ENCODE measurements around the gene PPT2. TPM values are rescaled to one million over a fixed set of nuclear protein-coding genes. Genes with fewer than 3 reads are reported as not detected.

PPT2 gene
- polyA plus RNA-seq, 1 experiment, result 31.9 TPM

DNA sequence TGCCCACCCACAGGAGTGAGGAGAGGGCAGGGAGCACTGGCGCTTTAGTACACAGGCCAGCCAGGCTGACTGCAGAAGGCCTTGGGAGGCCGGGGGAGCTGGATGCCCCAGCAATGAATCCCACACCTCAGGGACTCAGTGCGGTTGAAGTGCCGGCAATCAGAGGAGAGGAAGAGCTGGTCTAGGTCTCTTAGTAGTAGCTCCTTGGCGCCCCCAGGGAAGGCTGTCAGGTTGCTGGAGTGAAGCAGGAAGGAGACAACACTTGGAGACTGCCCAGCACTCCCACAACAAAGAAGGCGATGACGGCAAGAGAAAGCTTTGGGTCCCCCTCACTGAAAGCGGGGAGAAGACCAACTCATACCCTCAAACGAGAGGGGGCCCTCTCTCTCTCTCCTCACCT lies 36.5 kb upstream of the PPT2 start:
- ChIA-PET POLR2A (no interaction called here), CTCF (interaction anchor here (0.6 to 5.2 kb wide), 17 partner anchors 9 to 751 kb away, joined by 3 to 51 read pairs (median 4); partner anchors contain the start of genes AGPAT1, ATF6B, FKBPL and PBX2)
- TF ChIP-seq, protein P1, sequence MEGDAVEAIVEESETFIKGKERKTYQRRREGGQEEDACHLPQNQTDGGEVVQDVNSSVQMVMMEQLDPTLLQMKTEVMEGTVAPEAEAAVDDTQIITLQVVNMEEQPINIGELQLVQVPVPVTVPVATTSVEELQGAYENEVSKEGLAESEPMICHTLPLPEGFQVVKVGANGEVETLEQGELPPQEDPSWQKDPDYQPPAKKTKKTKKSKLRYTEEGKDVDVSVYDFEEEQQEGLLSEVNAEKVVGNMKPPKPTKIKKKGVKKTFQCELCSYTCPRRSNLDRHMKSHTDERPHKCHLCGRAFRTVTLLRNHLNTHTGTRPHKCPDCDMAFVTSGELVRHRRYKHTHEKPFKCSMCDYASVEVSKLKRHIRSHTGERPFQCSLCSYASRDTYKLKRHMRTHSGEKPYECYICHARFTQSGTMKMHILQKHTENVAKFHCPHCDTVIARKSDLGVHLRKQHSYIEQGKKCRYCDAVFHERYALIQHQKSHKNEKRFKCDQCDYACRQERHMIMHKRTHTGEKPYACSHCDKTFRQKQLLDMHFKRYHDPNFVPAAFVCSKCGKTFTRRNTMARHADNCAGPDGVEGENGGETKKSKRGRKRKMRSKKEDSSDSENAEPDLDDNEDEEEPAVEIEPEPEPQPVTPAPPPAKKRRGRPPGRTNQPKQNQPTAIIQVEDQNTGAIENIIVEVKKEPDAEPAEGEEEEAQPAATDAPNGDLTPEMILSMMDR (IDR thresholded peaks at IDR 0.05; ENCODE audit: insufficient read depth, low read depth, low read length), result no peak
- Histone ChIP-seq H3K27me3 (ENCODE audit: control insufficient read depth, insufficient read depth, low read length) (no peaks in the 10 kb centered on the region), H3K36me3 (ENCODE audit: control insufficient read depth, insufficient read depth, low read length) (peaks cover 27% of the 10 kb centered on the region), H3K4me3 (ENCODE audit: low read depth, low read length) (no peak overlapping the region)
- no peak for DNase-seq (ENCODE audit: low read depth)

DNA sequence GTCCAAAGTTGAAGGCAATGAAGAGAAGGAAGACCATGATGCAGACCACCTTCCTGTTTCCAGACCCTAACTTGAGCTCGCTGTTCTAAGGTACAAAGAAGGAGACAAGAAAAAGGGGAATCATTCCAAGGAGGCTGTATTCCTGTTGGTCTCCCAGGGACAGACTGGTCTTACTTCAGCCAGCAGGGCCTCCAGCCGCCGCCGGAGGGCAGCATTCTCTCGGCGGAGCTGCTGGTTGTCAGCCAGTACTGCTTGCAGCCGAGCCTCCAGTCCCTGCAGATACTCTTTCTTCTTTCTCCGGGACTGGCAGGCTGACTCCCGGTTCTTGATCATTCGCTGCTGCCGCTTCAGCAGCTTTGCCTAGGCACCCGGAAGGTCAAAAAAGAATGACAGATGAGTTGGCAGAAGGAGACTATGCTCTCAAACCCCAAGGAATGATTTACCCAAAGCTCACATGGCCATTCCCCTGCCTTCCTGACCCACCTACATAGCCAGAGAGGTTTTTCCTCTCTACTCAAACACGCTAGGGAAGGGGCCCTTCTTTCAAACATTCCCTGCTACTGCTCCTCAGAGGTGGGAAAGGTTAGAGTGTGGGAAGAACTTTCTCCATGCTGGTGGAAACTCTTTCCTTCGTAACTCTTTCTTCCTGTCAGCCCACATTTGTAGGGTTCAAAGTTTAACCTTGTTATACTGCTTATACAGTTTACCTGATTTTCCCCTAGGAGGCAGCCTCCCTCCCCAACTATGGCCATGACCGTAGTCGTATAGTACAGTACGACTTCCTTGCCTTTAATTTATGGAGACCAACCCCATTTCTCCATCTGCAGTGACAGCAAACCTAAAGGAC lies 34.9 kb upstream of the PPT2 start:
- ChIA-PET POLR2A (no interaction called here), CTCF (interaction anchor here (0.6 to 5.2 kb wide), 30 partner anchors 8 to 251 kb away, joined by 3 to 51 read pairs (median 5); partner anchors contain the start of genes AGPAT1, ATF6B, EGFL8 and FKBPL)
- TF ChIP-seq, protein P1 (IDR thresholded peaks at IDR 0.05; ENCODE audit: insufficient read depth, low read depth, low read length), result peak; percentile 96
- Histone ChIP-seq H3K4me3 (ENCODE audit: low read depth, low read length) (no peak overlapping the region), H3K27me3 (ENCODE audit: control insufficient read depth, insufficient read depth, low read length) (no peaks in the 10 kb centered on the region), H3K36me3 (ENCODE audit: control insufficient read depth, insufficient read depth, low read length) (peaks cover 27% of the 10 kb centered on the region)
- DNase-seq (ENCODE audit: low read depth), result no peak

DNA sequence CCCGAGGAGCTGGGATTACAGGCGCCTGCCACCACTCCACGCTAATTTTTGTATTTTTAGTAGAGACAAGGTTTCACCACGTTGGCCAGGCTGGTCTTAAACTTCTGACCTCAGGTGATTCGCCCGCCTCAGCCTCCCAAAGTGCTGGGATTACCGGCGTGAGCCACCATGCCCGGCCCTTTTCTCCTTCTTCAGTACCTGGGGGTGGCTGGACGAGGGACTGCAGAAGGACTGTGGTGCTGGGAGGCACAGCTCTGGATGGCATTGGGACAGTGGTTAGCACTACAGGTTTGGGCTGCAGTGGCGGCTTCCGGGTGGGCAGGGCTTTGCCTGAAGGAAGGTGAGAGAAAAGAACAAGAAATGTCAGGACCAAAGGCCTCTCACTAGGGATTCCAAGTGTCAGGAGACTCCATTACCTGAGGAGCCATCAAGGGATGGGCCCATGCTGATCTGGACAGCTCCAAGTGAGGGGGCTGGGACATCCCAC lies 33.3 kb upstream of the PPT2 start:
- DNase-seq (ENCODE audit: low read depth), result no peak
- TF ChIP-seq, protein P1 (IDR thresholded peaks at IDR 0.05; ENCODE audit: insufficient read depth, low read depth, low read length), result no peak
- POLR2A ChIA-PET, result no interaction called here
- CTCF ChIA-PET, result interaction anchor here (1.1 to 5.2 kb wide), 4 partner anchors 8 to 135 kb away, joined by 3 to 51 read pairs (median 18); partner anchors contain the start of genes ATF6B and FKBPL
- Histone ChIP-seq H3K4me3 (ENCODE audit: low read depth, low read length) (no peak overlapping the region), H3K27me3 (ENCODE audit: control insufficient read depth, insufficient read depth, low read length) (no peaks in the 10 kb centered on the region), H3K36me3 (ENCODE audit: control insufficient read depth, insufficient read depth, low read length) (peaks cover 27% of the 10 kb centered on the region)

DNA sequence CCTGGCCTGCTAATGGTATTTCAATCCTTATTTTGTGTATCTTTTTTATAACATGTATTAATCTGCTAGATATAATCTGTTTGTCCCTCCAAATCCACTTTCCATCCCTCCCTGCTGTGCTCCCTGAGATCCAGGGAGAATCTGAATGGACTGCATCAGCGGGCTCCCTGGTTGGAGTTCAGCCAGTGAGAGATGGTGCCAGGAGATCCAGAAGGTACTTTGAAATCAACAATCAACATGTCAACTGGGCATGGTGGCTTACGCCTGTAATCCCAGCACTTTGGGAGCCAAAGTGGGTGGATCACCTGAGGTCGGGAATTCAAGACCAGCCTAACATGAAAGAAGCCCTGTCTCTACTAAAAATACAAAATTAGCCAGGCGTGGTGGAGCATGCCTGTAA lies 30.3 kb upstream of the PPT2 start:
- POLR2A ChIA-PET, result no interaction called here
- peaks cover 14% of the 10 kb centered on the region for H3K36me3 ChIP-seq (ENCODE audit: control insufficient read depth, insufficient read depth, low read length)
- no peaks in the 10 kb centered on the region for H3K27me3 ChIP-seq (ENCODE audit: control insufficient read depth, insufficient read depth, low read length)
- no peak for DNase-seq (ENCODE audit: low read depth)
- H3K4me3 ChIP-seq (ENCODE audit: low read depth, low read length), result no peak overlapping the region
- TF ChIP-seq, protein P1 (IDR thresholded peaks at IDR 0.05; ENCODE audit: insufficient read depth, low read depth, low read length), result no peak
- CTCF ChIA-PET, result no interaction called here

DNA sequence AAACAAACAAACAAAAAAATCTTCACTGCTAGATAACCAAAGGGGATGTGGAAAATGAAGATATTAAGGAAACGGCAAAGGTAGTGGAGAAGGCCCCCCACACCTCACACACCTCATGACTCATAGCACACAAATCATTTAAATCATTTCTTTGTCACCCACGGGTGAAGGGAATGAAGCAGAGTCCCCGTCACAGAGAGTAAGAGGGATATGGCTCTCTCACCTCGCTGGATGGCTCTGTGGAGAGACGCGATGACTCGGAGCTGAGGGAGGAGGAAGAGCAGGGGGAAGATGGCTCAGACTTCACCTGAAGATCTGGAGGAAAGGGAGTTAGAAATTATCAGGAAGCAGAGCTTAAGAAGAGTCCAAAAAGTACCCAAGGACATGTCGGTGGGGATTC lies 27.1 kb upstream of the PPT2 start:
- POLR2A ChIA-PET, result no interaction called here
- CTCF ChIA-PET, result interaction anchor here (0.8 to 5.0 kb wide), 6 partner anchors 9 to 119 kb away, joined by 3 to 51 read pairs (median 3); no protein-coding TSS in a partner anchor
- no peaks in the 10 kb centered on the region for H3K27me3 ChIP-seq (ENCODE audit: control insufficient read depth, insufficient read depth, low read length)
- TF ChIP-seq, protein P1 (IDR thresholded peaks at IDR 0.05; ENCODE audit: insufficient read depth, low read depth, low read length), result no peak
- no peak for DNase-seq (ENCODE audit: low read depth)
- peak overlapping the region; percentile 79 for H3K4me3 ChIP-seq (ENCODE audit: low read depth, low read length)
- peaks cover 3% of the 10 kb centered on the region for H3K36me3 ChIP-seq (ENCODE audit: control insufficient read depth, insufficient read depth, low read length)
